HG03378 (cell line): ENCODE data around the gene STN1.
"Not testable (repeated sequence)": the region's sequence is repeated elsewhere in the genome, so short reads cannot be mapped to it uniquely, and the experiment has no call there.

Experiments
- ATAC-seq: cut with Tn5 transposase; IDR thresholded peaks from one replicate; pipeline ENCODE4 v1.9.1; 2021; ENCODE audit warnings: mild to moderate bottlenecking, moderate library complexity; ENCODE audit not compliant: unreplicated experiment

STN1 gene

GRCh38 chr10:103847909-103848468 is 70.0 kb downstream of the STN1 start:
- ATAC-seq: no peak

- no peak for ATAC-seq
Measured at GRCh38 chr10:103847346-103847745, 70.6 kb downstream of the STN1 start.

- ATAC-seq: no peak
Measured at GRCh38 chr10:103845972-103846371, 72.0 kb downstream of the STN1 start.

- ATAC-seq: not testable (repeated sequence)
Measured at GRCh38 chr10:103845346-103845745, 72.6 kb downstream of the STN1 start.

GRCh38 chr10:103843854-103844570 is 74.0 kb downstream of the STN1 start:
- ATAC-seq: no peak

GRCh38 chr10:103843045-103843444 is 74.9 kb downstream of the STN1 start:
- no peak for ATAC-seq

GRCh38 chr10:103842605-103843004 is 75.4 kb downstream of the STN1 start:
- no peak for ATAC-seq

- no peak for ATAC-seq
Measured at GRCh38 chr10:103841519-103841918, 76.5 kb downstream of the STN1 start.

GRCh38 chr10:103840740-103841070 is 77.3 kb downstream of the STN1 start:
- no peak for ATAC-seq

- no peak for ATAC-seq
Measured at GRCh38 chr10:103839872-103840739, 77.9 kb downstream of the STN1 start.

- no peak for ATAC-seq
Measured at GRCh38 chr10:103839519-103839871, 78.5 kb downstream of the STN1 start.

GRCh38 chr10:103838862-103839518 is 79.0 kb downstream of the STN1 start:
- no peak for ATAC-seq

GRCh38 chr10:103838070-103838395 is 80.0 kb downstream of the STN1 start:
- ATAC-seq: no peak

GRCh38 chr10:103837370-103838069 is 80.5 kb downstream of the STN1 start:
- ATAC-seq: no peak

GRCh38 chr10:103836861-103837260 is 81.1 kb downstream of the STN1 start:
- ATAC-seq: no peak

GRCh38 chr10:103836273-103836672 is 81.7 kb downstream of the STN1 start:
- ATAC-seq: no peak

GRCh38 chr10:103835096-103836050 is 82.6 kb downstream of the STN1 start:
- no peak for ATAC-seq

- no peak for ATAC-seq
Measured at GRCh38 chr10:103834436-103835095, 83.4 kb downstream of the STN1 start.

- no peak for ATAC-seq
Measured at GRCh38 chr10:103833731-103834365, 84.1 kb downstream of the STN1 start.
